ENCODE results near the gene NRDC.

DNA sequence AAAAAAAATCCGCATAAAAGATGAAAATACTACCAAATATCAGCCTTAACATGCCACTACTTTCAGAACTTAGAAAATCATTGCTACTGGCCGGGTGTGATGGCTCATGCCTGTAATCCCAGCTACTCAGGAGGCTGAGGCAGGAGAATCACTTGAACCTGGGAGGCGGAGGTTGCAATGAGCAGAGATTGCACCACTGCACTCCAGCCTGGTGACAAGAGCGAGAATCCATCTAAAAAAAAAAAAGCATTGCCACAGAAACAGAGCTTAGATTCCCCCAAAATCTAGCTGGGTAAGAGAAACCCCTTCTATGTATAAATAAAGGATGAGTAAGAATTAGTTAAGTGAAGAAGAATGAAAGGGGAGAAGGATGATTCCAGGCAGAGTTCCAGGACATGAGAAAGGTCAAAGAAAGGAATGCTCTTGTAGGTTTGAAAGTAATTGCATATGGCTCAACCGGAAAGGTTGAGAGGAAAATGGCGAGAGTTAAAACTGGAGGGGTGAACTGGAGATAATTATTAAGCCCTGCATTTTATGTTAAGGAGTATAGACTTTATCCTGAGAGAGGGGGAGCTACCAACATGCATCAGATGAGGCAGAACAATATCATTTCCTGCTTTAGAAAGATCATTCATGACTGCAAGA, 19.7 kb upstream of the NRDC start:
- TF ChIP-seq BCL11A (IDR thresholded peaks at IDR 0.05; ENCODE audit: low read depth in 2 of 2, low read length in 2 of 2): no peak
- TF ChIP-seq SP2 (IDR thresholded peaks at IDR 0.05; ENCODE audit: low read length): no peak
- no peak for TF ChIP-seq RNF2 (IDR thresholded peaks at IDR 0.05; ENCODE audit: borderline replicate concordance, low read depth, low read length, missing control alignments, poor library complexity, severe bottlenecking)
- TF ChIP-seq RAD21 (IDR thresholded peaks at IDR 0.05 in 1 of 2, conservative IDR thresholded peaks at IDR 0.05 in 1 of 2; ENCODE audit: low read depth in 2 of 2, low read length in 2 of 2): no peak
- TF ChIP-seq, protein P1, sequence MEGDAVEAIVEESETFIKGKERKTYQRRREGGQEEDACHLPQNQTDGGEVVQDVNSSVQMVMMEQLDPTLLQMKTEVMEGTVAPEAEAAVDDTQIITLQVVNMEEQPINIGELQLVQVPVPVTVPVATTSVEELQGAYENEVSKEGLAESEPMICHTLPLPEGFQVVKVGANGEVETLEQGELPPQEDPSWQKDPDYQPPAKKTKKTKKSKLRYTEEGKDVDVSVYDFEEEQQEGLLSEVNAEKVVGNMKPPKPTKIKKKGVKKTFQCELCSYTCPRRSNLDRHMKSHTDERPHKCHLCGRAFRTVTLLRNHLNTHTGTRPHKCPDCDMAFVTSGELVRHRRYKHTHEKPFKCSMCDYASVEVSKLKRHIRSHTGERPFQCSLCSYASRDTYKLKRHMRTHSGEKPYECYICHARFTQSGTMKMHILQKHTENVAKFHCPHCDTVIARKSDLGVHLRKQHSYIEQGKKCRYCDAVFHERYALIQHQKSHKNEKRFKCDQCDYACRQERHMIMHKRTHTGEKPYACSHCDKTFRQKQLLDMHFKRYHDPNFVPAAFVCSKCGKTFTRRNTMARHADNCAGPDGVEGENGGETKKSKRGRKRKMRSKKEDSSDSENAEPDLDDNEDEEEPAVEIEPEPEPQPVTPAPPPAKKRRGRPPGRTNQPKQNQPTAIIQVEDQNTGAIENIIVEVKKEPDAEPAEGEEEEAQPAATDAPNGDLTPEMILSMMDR (IDR thresholded peaks at IDR 0.05; ENCODE audit: control extremely low read depth in 1 of 3, insufficient read depth in 1 of 3, low read depth in 1 of 3, low read length in 3 of 3): no peak
- no peak for TF ChIP-seq CBX5 (IDR thresholded peaks at IDR 0.05; ENCODE audit: low read depth, low read length)
- no peak for TF ChIP-seq NRF1 (IDR thresholded peaks at IDR 0.05; ENCODE audit: low read depth, low read length)

All from H1 (cell line).